SK-N-MC (cell line): Measurements from ENCODE around the gene MAMDC4.

Experiments
- EZH2 ChIP-seq: fragments of 200-600 bp; sonication (generic); IDR thresholded peaks from one replicate; pipeline ENCODE4 v1.6.1; 2017; ENCODE audit warnings: antibody characterized with exemption
- POLR2AphosphoS5 ChIP-seq: IDR thresholded peaks from 2 replicates; pipeline ENCODE4 v1.6.1; 2012; ENCODE audit warnings: mild to moderate bottlenecking, low read depth, low read length, borderline replicate concordance

- TF ChIP-seq EZH2 (no peak), POLR2AphosphoS5 (no peak)
Measured at GRCh38 chr9:136850866-136851775, 1.0 kb upstream of the MAMDC4 start.
